HCT116 (cell line): ENCODE measurements around the gene FANK1. TPM values are rescaled to one million over a fixed set of nuclear protein-coding genes. Genes with fewer than 3 reads are reported as not detected.

ENCODE experiments used
- ATAC-seq: fragments of 200-7000 bp; cut with Tn5 transposase; 2 replicates; pipeline ENCODE4 v1.9.1; 2020; ENCODE audit warnings: mild to moderate bottlenecking, moderate library complexity
- BruUV-seq: library from RNA; stranded (reverse); fragments of 400-500 nt; replicated peaks from 2 replicates; lab custom pipeline; 2021; lab: Mats Ljungman, UMichigan
- CTCF ChIA-PET: fragments of 300-600 bp; sonication (Branson Sonifier 250); formaldehyde crosslinking; loops from one replicate; lab custom pipeline; 2021; ENCODE audit warnings: antibody characterized with exemption; lab: Charles Lee
- POLR2A ChIA-PET: fragments of 300-600, 350-600 bp; sonication (Branson Sonifier 250); formaldehyde crosslinking; loops from one replicate; lab custom pipeline; 2021; ENCODE audit warnings: antibody characterized with exemption; lab: Charles Lee
- RAD21 ChIA-PET, 2 experiments: fragments of 300-600 bp; sonication (Branson Sonifier 250); formaldehyde crosslinking; loops; one replicate each; lab custom pipeline; 2023; ENCODE audit warnings: low total read pairs in 2 of 2; ENCODE audit not compliant: uncharacterized antibody in 2 of 2, unreplicated experiment in 2 of 2, low non-redundant PET in 1 of 2; lab: Charles Lee
- DNase-seq: peaks from one replicate; pipeline ENCODE4 v3.0.0-alpha.2; 2010; ENCODE audit warnings: low read depth, low spot score
- H2AFZ ChIP-seq: fragments of 200-600 bp; shearing (Covaris generic), sonication (generic); 2 replicates; pipeline ENCODE4 v1.6.1; 2017; ENCODE audit warnings: low read depth, mixed run types, mixed read lengths, antibody characterized with exemption, low read length; ENCODE audit not compliant: poor library complexity, severe bottlenecking
- H3K27ac ChIP-seq: 2 replicates; pipeline ENCODE4 v1.5.1; 2012; ENCODE audit warnings: low read depth, low read length
- H3K27me3 ChIP-seq: fragments of 200-600 bp; sonication (generic); 2 replicates; pipeline ENCODE4 v1.6.1; 2016; ENCODE audit warnings: mixed run types, low read length, mixed read lengths; ENCODE audit not compliant: insufficient read depth
- H3K36me3 ChIP-seq, 2 experiments: fragments of 200-500 bp in 1 of 2; fragments of 200-600 bp in 1 of 2; sonication (Bioruptor generic) in 1 of 2; sonication (generic) in 1 of 2; 2 replicates each; pipeline versions ENCODE4 v1.5.1 to v1.6.1; 2014 to 2016; ENCODE audit warnings: low read length in 2 of 2, inconsistent platforms in 1 of 2, mixed read lengths in 1 of 2, mixed run types in 1 of 2; ENCODE audit not compliant: insufficient read depth in 2 of 2, control insufficient read depth in 1 of 2
- H3K4me1 ChIP-seq, 2 experiments: fragments of 200-600 bp in 1 of 2; sonication (generic) in 1 of 2; 2 replicates each; pipeline versions ENCODE4 v1.5.1 to v1.6.1; 2012 to 2017; ENCODE audit warnings: low read length in 2 of 2, inconsistent platforms in 1 of 2, mild to moderate bottlenecking in 1 of 2, mixed read lengths in 1 of 2, mixed run types in 1 of 2, moderate library complexity in 1 of 2; ENCODE audit not compliant: insufficient read depth in 2 of 2, control insufficient read depth in 1 of 2
- H3K4me2 ChIP-seq: fragments of 200-600 bp; sonication (generic); 2 replicates; pipeline ENCODE4 v1.6.1; 2017; ENCODE audit warnings: mixed run types, low read length, mixed read lengths
- H3K4me3 ChIP-seq, 2 experiments: fragments of 200-600 bp in 1 of 2; sonication (generic) in 1 of 2; replicated peaks in 1 of 2; 2 replicates each; pipeline ENCODE4 v1.5.1; 2011 to 2016; ENCODE audit warnings: low read length in 2 of 2, control low read depth in 1 of 2, low read depth in 1 of 2, mild to moderate bottlenecking in 1 of 2, mixed read lengths in 1 of 2, mixed run types in 1 of 2
- H3K79me2 ChIP-seq: fragments of 200-600 bp; sonication (generic); 2 replicates; pipeline ENCODE4 v1.6.1; 2017; ENCODE audit warnings: mild to moderate bottlenecking, mixed run types, low read length, moderate library complexity, mixed read lengths; ENCODE audit not compliant: insufficient read depth
- H3K9ac ChIP-seq: fragments of 200-600 bp; sonication (generic); 2 replicates; pipeline ENCODE4 v1.6.1; 2016; ENCODE audit warnings: low read length, mixed read lengths
- H3K9me2 ChIP-seq: fragments of 200-600 bp; sonication (generic), shearing (Covaris generic); 2 replicates; pipeline ENCODE4 v1.6.1; 2017; ENCODE audit warnings: mixed run types, mild to moderate bottlenecking, moderate library complexity; ENCODE audit not compliant: insufficient read depth
- H3K9me3 ChIP-seq, 2 experiments: fragments of 200-500 bp in 1 of 2; fragments of 200-600 bp in 1 of 2; sonication (Bioruptor generic) in 1 of 2; sonication (generic) in 1 of 2; 2 replicates each; pipeline ENCODE4 v1.6.1; 2014 to 2017; ENCODE audit warnings: low read length in 2 of 2, mixed read lengths in 2 of 2, inconsistent platforms in 1 of 2, low read depth in 1 of 2, mild to moderate bottlenecking in 1 of 2, mixed run types in 1 of 2, moderate library complexity in 1 of 2; ENCODE audit not compliant: control insufficient read depth in 1 of 2, insufficient read depth in 1 of 2
- H4K20me1 ChIP-seq: fragments of 200-600 bp; sonication (generic), shearing (Covaris generic); 2 replicates; pipeline ENCODE4 v1.6.1; 2017; ENCODE audit warnings: mixed run types, mild to moderate bottlenecking, moderate library complexity; ENCODE audit not compliant: insufficient read depth
- CBX3 ChIP-seq: IDR thresholded peaks from 2 replicates; pipeline ENCODE4 v1.6.1; 2012; ENCODE audit warnings: low read depth
- CEBPB ChIP-seq: IDR thresholded peaks from 2 replicates; pipeline ENCODE4 v1.6.1; 2012; ENCODE audit warnings: low read depth
- EGR1 ChIP-seq: IDR thresholded peaks from 2 replicates; pipeline ENCODE4 v1.6.1; 2012; ENCODE audit warnings: low read depth
- ELF1 ChIP-seq: IDR thresholded peaks from 2 replicates; pipeline ENCODE4 v1.6.1; 2012; ENCODE audit warnings: low read depth, borderline replicate concordance
- EZH2 ChIP-seq: fragments of 200-600 bp; sonication (generic); IDR thresholded peaks from 2 replicates; pipeline ENCODE4 v1.6.1; 2017; ENCODE audit warnings: antibody characterized with exemption, mixed run types
- EZH2phosphoT487 ChIP-seq: fragments of 200-600 bp; IDR thresholded peaks from 2 replicates; pipeline ENCODE4 v1.6.1; 2018; ENCODE audit warnings: antibody characterized with exemption, borderline replicate concordance
- JUND ChIP-seq: IDR thresholded peaks from 2 replicates; pipeline ENCODE4 v1.6.1; 2012
- POLR2A ChIP-seq: IDR thresholded peaks from 2 replicates; pipeline ENCODE4 v1.7.0; 2011; ENCODE audit warnings: borderline replicate concordance; ENCODE audit not compliant: insufficient read depth, insufficient read length; ENCODE audit errors: extremely low read depth
- POLR2AphosphoS5 ChIP-seq: IDR thresholded peaks from 2 replicates; pipeline ENCODE4 v1.6.1; 2011; ENCODE audit warnings: mild to moderate bottlenecking, low read depth, low read length, moderate library complexity
- RAD21 ChIP-seq: IDR thresholded peaks from 2 replicates; pipeline ENCODE4 v1.6.1; 2012; ENCODE audit warnings: low read depth, mild to moderate bottlenecking
- SIN3A ChIP-seq: IDR thresholded peaks from 2 replicates; pipeline ENCODE4 v1.6.1; 2012; ENCODE audit warnings: low read depth
- SP1 ChIP-seq: IDR thresholded peaks from 2 replicates; pipeline ENCODE4 v1.6.1; 2012; ENCODE audit warnings: low read depth
- SRF ChIP-seq: IDR thresholded peaks from 2 replicates; pipeline ENCODE4 v1.6.1; 2012; ENCODE audit warnings: low read depth
- TCF7L2 ChIP-seq: IDR thresholded peaks from 2 replicates; pipeline ENCODE4 v1.7.0; 2011; ENCODE audit warnings: borderline replicate concordance, inconsistent platforms; ENCODE audit not compliant: insufficient read depth, insufficient read length; ENCODE audit errors: extremely low read depth
- YY1 ChIP-seq: IDR thresholded peaks from 2 replicates; pipeline ENCODE4 v1.6.1; 2011; ENCODE audit warnings: low read length, low read depth, moderate library complexity, mild to moderate bottlenecking; ENCODE audit not compliant: insufficient replicate concordance; ENCODE audit errors: extremely low read depth
- ZFX ChIP-seq: fragments of 450-650 bp; IDR thresholded peaks from 2 replicates; pipeline ENCODE4 v1.6.1; 2017
- ZNF274 ChIP-seq: fragments of 200-500 bp; sonication (Bioruptor generic); IDR thresholded peaks from 2 replicates; pipeline ENCODE4 v1.6.1; 2014; ENCODE audit warnings: mild to moderate bottlenecking, low read depth, low read length, inconsistent platforms
- intact Hi-C: fragments of 100-400 bp; cut with micrococcal nuclease; formaldehyde crosslinking; loops from 2 replicates; pipeline ENCODE4 v1.10.0; 2022
- total RNA-seq: library from RNA; stranded (reverse); gene quantifications from one replicate; pipeline ENCODE4 v1.2.1, GENCODE V29; 2021; ENCODE audit not compliant: unreplicated experiment
- TF ChIP-seq, protein P1 (sequence below): IDR thresholded peaks from 2 replicates; pipeline ENCODE4 v1.6.1; 2011; ENCODE audit warnings: mild to moderate bottlenecking, low read length, moderate library complexity; ENCODE audit not compliant: insufficient replicate concordance; ENCODE audit errors: extremely low read depth
- TF ChIP-seq, protein P2 (sequence below): IDR thresholded peaks from 2 replicates; pipeline ENCODE4 v1.6.1; 2012
- TF ChIP-seq, protein P3 (sequence below): IDR thresholded peaks from 2 replicates; pipeline ENCODE4 v1.6.1; 2012

FANK1 gene
- total RNA-seq, 1 experiment from 2014 or later, result 5.4 TPM

DNA sequence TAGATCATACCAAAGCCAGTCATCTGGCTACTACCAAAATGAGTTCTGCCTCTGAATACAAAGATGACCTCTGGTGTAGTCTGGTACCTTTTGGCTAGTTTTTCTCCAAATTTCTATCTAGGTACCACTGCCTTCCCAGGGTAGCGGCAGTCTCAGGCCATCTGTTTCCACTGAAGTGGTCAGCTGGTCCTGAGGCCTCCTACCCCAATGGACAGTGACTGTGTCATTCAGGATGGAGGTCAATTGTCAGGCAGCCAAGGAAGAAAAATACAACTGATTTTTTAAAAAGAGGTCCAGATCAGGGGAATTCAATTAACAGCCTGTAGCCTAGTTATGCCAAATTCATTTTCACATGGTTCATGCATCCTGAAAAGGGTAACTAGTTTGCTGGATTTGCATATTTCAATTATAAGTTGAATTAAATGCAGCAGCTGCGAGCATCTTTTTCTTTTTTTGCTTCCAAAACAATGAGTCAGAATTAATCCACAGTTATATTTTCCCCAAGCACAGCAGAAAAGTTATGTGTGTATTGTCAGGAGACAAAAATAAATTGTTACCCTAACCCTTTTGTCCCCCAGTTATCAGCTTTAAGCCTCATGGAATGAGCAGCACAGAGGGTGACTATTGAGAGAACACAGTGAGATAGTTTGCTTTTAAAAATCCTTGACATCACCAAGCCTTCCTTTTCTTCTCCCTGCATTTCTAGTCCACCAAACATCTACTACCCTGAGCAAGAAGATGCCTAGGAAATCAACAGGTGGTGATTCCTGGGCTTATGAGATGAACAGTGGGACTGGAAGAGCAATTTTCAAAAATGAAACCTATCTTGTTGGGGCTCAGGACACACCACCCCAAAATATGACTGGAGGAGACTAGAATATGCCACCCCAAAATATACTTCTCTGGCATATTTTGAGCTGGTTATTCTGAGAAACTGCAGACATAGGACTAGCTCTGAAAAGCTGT is 45.3 kb upstream of the FANK1 start:
- ChIA-PET CTCF (no interaction called here), RAD21 (no interaction called here), POLR2A (no interaction called here)
- Histone ChIP-seq H3K36me3 (peaks cover 12 to 15% of the 10 kb centered on the region in 2 experiments; a peak in 3 of 4 replicates), H3K27me3 (no peaks in the 10 kb centered on the region), H3K27ac (no peak overlapping the region), H3K4me3 (no peak overlapping the region), H2AFZ (no peak overlapping the region), H3K9me3 (no peaks in the 10 kb centered on the region), H3K9me2 (no peaks in the 10 kb centered on the region), H4K20me1 (no peaks in the 10 kb centered on the region), H3K4me2 (no peak overlapping the region), H3K4me1 (no peaks in the 10 kb centered on the region), H3K79me2 (no peaks in the 10 kb centered on the region), H3K9ac (no peak overlapping the region)
- no peak for ATAC-seq
- no peak for DNase-seq
- no TSS peak for BruUV-seq
- intact Hi-C loops, result no loop called here
- TF ChIP-seq, protein P1, sequence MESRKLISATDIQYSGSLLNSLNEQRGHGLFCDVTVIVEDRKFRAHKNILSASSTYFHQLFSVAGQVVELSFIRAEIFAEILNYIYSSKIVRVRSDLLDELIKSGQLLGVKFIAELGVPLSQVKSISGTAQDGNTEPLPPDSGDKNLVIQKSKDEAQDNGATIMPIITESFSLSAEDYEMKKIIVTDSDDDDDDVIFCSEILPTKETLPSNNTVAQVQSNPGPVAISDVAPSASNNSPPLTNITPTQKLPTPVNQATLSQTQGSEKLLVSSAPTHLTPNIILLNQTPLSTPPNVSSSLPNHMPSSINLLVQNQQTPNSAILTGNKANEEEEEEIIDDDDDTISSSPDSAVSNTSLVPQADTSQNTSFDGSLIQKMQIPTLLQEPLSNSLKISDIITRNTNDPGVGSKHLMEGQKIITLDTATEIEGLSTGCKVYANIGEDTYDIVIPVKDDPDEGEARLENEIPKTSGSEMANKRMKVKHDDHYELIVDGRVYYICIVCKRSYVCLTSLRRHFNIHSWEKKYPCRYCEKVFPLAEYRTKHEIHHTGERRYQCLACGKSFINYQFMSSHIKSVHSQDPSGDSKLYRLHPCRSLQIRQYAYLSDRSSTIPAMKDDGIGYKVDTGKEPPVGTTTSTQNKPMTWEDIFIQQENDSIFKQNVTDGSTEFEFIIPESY, result no peak
- TF ChIP-seq SP1, result no peak
- no peak for TF ChIP-seq POLR2A
- TF ChIP-seq EGR1, result no peak
- TF ChIP-seq SRF, result no peak
- TF ChIP-seq, protein P2, sequence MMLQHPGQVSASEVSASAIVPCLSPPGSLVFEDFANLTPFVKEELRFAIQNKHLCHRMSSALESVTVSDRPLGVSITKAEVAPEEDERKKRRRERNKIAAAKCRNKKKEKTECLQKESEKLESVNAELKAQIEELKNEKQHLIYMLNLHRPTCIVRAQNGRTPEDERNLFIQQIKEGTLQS, result no peak
- no peak for TF ChIP-seq JUND
- no peak for TF ChIP-seq CEBPB
- TF ChIP-seq RAD21, result no peak
- TF ChIP-seq EZH2, result no peak
- TF ChIP-seq ELF1, result no peak
- no peak for TF ChIP-seq ZNF274
- TF ChIP-seq CBX3, result no peak
- no peak for TF ChIP-seq ZFX
- no peak for TF ChIP-seq TCF7L2
- no peak for TF ChIP-seq SIN3A
- no peak for TF ChIP-seq POLR2AphosphoS5
- TF ChIP-seq YY1, result no peak
- TF ChIP-seq, protein P3, sequence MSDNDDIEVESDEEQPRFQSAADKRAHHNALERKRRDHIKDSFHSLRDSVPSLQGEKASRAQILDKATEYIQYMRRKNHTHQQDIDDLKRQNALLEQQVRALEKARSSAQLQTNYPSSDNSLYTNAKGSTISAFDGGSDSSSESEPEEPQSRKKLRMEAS, result no peak
- TF ChIP-seq EZH2phosphoT487, result no peak
